Activated naive CD8-positive, alpha-beta T cell (primary cell): ENCODE results near the gene EIF4H.

Experiments
- H3K27ac Mint-ChIP-seq: one replicate; pipeline ENCODE4 v1.8.0; 2021; ENCODE audit warnings: mixed read lengths
- H3K27me3 Mint-ChIP-seq: one replicate; pipeline ENCODE4 v1.8.0; 2021; ENCODE audit warnings: mixed read lengths
- H3K36me3 Mint-ChIP-seq: one replicate; pipeline ENCODE4 v1.8.0; 2021; ENCODE audit warnings: mixed read lengths
- H3K4me1 Mint-ChIP-seq: one replicate; pipeline ENCODE4 v1.8.0; 2021; ENCODE audit warnings: low read depth, mixed read lengths
- H3K4me3 Mint-ChIP-seq: one replicate; pipeline ENCODE4 v1.8.0; 2021; ENCODE audit warnings: mild to moderate bottlenecking, mixed read lengths
- H3K9me3 Mint-ChIP-seq: one replicate; pipeline ENCODE4 v1.8.0; 2021; ENCODE audit warnings: low read depth, mixed read lengths

The EIF4H gene

GRCh38 chr7:74240482-74240881 lies 66.3 kb downstream of the EIF4H start:
- H3K27me3 Mint-ChIP-seq = no peaks in the 10 kb centered on the region
- peaks cover under 1% of the 10 kb centered on the region for H3K4me1 Mint-ChIP-seq
- no peak overlapping the region for H3K27ac Mint-ChIP-seq
- no peaks in the 10 kb centered on the region for H3K9me3 Mint-ChIP-seq
- H3K4me3 Mint-ChIP-seq = no peak overlapping the region
- peaks cover 5% of the 10 kb centered on the region for H3K36me3 Mint-ChIP-seq

- H3K36me3 Mint-ChIP-seq = peaks cover 4% of the 10 kb centered on the region
- H3K4me3 Mint-ChIP-seq = no peak overlapping the region
- peaks cover 1% of the 10 kb centered on the region for H3K4me1 Mint-ChIP-seq
- H3K27ac Mint-ChIP-seq = no peak overlapping the region
- H3K27me3 Mint-ChIP-seq = no peaks in the 10 kb centered on the region
- H3K9me3 Mint-ChIP-seq = no peaks in the 10 kb centered on the region
Measured at GRCh38 chr7:74242122-74242443, 67.9 kb downstream of the EIF4H start.

DNA sequence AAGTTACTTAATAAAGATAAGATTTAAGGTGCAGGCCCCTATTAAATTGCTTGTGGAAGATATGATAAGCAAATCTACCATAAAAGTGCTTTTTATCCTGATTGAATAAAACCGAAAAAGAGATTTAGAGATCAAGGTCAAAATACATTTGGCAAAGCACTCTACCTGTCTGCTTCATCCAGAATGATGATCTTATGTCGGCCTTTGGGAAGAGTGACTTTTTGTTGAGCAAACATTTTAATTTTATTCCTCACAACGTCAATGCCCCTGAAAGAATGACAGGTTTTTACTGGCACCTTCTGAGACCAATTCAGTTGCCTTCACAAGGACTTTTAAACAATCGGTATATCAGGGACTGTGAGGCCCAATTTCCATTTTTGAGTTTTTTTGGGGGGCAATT lies 72.3 kb downstream of the EIF4H start:
- H3K27me3 Mint-ChIP-seq = no peaks in the 10 kb centered on the region
- no peak overlapping the region for H3K27ac Mint-ChIP-seq
- peaks cover 4% of the 10 kb centered on the region for H3K4me1 Mint-ChIP-seq
- H3K4me3 Mint-ChIP-seq = no peak overlapping the region
- peaks cover 2% of the 10 kb centered on the region for H3K36me3 Mint-ChIP-seq
- H3K9me3 Mint-ChIP-seq = no peaks in the 10 kb centered on the region
